T-helper 1 cell treated with Interleukin-12 subunit alpha and Interleukin-12 subunit beta and Interleukin-4 antibody, amounts not matched to agents 30 μg/mL and 1 μg/mL, for 36 hours (primary cell): ENCODE results near the gene NOL6.
"Not testable (repeated sequence)": the region's sequence is repeated elsewhere in the genome, so short reads cannot be mapped to it uniquely, and the experiment has no call there.

Experiments used
- H3K27ac Mint-ChIP-seq: one replicate; pipeline ENCODE4 v1.8.0; 2021; ENCODE audit warnings: mild to moderate bottlenecking, mixed read lengths
- H3K27me3 Mint-ChIP-seq: one replicate; pipeline ENCODE4 v1.8.0; 2021; ENCODE audit warnings: low read depth, mixed read lengths
- H3K36me3 Mint-ChIP-seq: one replicate; pipeline ENCODE4 v1.8.0; 2021; ENCODE audit warnings: low read depth, mixed read lengths
- H3K4me1 Mint-ChIP-seq: one replicate; pipeline ENCODE4 v1.8.0; 2021; ENCODE audit warnings: low read depth, mixed read lengths
- H3K4me3 Mint-ChIP-seq: one replicate; pipeline ENCODE4 v1.8.0; 2021; ENCODE audit warnings: mild to moderate bottlenecking, moderate library complexity, mixed read lengths
- H3K9me3 Mint-ChIP-seq: one replicate; pipeline ENCODE4 v1.8.0; 2021; ENCODE audit warnings: mixed read lengths

The NOL6 gene

DNA sequence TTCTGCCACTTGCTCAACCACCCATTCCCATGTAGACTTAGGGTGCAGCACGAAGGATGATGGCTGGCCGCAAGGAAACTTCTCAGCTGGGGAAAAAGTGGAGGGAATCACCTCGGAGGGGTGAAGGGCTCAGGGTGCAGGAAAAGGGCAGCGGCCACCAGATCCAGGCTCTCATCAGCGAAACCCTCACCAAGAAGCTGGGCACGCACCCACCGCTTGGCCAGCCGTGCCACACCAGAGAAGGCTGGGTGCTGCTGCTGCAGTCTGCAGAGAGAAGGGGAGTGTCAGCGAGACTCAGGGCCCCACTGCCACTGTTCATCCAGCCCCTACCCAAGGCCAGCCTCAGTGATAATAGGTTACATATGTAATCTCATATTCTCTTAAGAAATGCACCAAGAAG, 8.6 kb downstream of the NOL6 start:
- Mint-ChIP-seq H3K36me3 (peaks cover 29% of the 10 kb centered on the region), H3K4me3 (no peak overlapping the region), H3K27me3 (no peaks in the 10 kb centered on the region), H3K4me1 (no peaks in the 10 kb centered on the region), H3K27ac (no peak overlapping the region), H3K9me3 (no peaks in the 10 kb centered on the region)

DNA sequence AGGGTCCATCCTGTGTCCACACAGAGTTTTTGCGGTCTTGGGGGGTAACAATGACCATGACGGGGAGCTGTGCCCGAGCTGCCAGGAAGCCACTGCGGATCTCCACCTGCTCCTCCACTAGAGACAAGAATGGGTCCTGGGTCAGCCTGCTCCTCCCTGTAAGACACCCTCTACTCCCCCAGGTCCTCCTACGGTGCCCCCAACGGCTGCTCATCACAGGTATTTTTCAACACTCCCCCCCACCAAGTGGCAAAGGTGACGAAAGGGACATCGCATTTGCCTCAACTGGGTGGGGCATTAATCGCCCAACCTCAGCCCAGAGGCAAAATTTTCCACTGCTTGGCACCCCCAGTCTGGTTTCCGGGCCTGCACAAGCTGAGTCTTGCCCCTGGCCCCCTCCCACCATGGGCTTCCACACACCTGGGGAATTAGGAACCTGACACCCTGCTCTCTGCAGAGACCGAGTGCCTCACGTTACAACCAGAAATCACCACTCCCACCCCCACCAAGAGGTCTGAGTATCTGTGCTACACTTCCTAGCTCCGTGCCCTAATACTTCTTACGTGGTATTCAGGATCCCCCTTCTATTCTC, 9.6 kb downstream of the NOL6 start:
- no peaks in the 10 kb centered on the region for H3K27me3 Mint-ChIP-seq
- peaks cover 1% of the 10 kb centered on the region for H3K4me1 Mint-ChIP-seq
- H3K4me3 Mint-ChIP-seq = no peak overlapping the region
- H3K9me3 Mint-ChIP-seq = no peaks in the 10 kb centered on the region
- H3K36me3 Mint-ChIP-seq = peaks cover 26% of the 10 kb centered on the region
- H3K27ac Mint-ChIP-seq = no peak overlapping the region

DNA sequence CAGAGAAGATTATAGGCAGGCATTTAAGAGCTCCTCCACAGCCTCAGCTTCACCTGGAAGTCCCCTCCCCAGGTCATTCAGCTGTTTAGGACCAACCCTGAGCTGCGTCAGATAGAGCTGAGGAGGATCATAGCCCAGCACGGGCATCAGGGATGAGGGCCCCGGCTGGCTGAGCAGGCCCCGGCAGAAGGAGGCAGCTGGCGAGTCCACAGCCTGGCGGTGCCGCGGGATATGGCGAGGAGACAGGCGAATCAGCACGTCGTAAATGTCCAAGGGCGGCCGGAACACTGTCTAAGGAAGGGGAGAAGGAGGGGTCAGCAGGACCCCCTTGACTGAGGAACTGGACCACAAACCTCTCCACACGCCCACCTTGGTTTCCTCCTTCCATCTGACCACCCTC, 10.6 kb downstream of the NOL6 start:
- H3K9me3 Mint-ChIP-seq = no peaks in the 10 kb centered on the region
- H3K27ac Mint-ChIP-seq = no peak overlapping the region
- H3K36me3 Mint-ChIP-seq = peaks cover 25% of the 10 kb centered on the region
- peaks cover 10% of the 10 kb centered on the region for H3K4me1 Mint-ChIP-seq
- no peak overlapping the region for H3K4me3 Mint-ChIP-seq
- no peaks in the 10 kb centered on the region for H3K27me3 Mint-ChIP-seq

DNA sequence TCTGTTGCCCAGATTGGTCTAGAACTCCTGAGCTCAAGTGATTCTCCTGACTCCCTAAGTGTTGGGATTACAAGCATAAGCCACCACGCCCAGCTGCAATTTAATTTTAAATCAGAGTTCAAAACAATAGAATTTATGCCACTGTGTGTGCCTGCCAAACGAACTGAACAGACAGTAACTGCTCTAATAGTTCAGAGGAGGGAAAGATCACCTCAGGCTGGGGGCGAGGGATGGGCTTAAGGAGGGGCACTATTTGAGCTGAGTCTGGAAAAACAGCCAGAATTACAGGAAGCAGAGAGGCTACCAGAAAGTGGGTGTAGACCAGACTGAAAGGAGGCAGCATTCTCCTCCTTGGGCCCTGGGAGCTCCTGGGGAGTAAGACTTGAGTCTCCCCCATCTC, 12.2 kb downstream of the NOL6 start:
- Mint-ChIP-seq H3K36me3 (peaks cover 24% of the 10 kb centered on the region), H3K9me3 (no peaks in the 10 kb centered on the region), H3K4me3 (no peak overlapping the region), H3K4me1 (peaks cover 17% of the 10 kb centered on the region), H3K27me3 (no peaks in the 10 kb centered on the region), H3K27ac (no peak overlapping the region)

DNA sequence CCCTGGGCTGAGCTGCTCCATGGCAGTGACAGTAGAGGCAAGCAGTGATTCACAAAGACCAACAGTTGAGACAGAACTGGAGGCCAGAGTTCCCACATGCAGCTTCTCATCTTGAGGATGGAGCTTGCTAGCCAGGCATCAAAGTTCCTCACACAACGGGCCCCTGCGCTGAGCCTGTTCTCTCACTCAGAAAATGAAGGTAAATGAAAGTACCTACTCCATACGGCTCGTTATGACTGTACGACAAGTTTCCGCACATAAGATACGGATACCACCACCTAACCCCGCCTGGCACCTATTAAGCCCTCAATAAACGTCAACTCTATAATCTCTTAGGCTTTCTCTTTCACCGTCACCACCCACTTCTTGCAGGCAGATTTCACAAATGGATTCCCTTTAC, 12.9 kb downstream of the NOL6 start:
- Mint-ChIP-seq H3K36me3 (peaks cover 24% of the 10 kb centered on the region), H3K9me3 (no peaks in the 10 kb centered on the region), H3K4me3 (no peak overlapping the region), H3K27ac (no peak overlapping the region), H3K27me3 (no peaks in the 10 kb centered on the region), H3K4me1 (peaks cover 22% of the 10 kb centered on the region)

DNA sequence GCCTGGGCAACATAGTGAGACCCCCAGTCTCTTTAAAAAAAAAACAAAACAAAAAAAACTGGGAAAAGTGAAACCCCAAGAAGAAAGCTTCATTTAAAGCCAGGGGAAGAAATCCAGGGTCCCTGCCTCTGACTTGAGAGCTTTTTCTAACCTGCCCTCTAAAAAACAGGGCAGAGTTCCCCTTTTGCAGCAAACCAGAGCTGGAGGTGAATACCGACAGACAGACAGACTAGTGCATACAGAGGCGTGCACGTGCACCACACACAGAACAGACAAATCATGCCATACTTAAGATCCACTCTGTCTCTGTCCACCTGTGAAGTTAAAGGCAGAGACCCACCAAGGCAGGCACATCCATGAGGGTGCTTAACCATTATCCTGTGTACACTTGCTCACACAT, 14.6 kb downstream of the NOL6 start:
- H3K27ac Mint-ChIP-seq = peak overlapping the region; percentile 78

DNA sequence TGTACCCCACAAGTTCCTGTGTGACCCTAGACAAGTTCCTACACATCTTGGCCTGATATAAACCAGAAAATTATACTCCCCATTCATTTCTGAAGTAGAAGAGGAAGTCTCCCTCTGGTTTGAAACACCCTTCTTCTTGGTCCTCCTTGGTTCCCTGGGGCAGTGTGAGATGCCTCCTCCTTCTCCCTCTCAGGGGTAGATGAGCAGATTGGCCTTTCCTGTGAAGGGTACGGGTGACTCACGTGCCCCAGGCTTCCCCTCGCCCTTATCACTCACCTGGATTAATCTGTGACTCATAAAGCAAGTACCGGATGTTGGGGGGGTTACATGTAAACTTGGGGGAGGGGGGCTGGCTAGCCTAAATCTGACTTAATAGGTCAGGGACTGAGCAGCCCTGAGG, 15.3 kb downstream of the NOL6 start:
- no peaks in the 10 kb centered on the region for H3K9me3 Mint-ChIP-seq
- no peaks in the 10 kb centered on the region for H3K27me3 Mint-ChIP-seq
- peaks cover 38% of the 10 kb centered on the region for H3K4me1 Mint-ChIP-seq
- H3K4me3 Mint-ChIP-seq = peak overlapping the region; percentile 12
- peaks cover 9% of the 10 kb centered on the region for H3K36me3 Mint-ChIP-seq
- H3K27ac Mint-ChIP-seq = peak overlapping the region; percentile 78

More for the DNA sequence above, 14.6 kb downstream of the NOL6 start:
- Mint-ChIP-seq H3K27me3 (no peaks in the 10 kb centered on the region), H3K36me3 (peaks cover 12% of the 10 kb centered on the region), H3K4me1 (peaks cover 31% of the 10 kb centered on the region), H3K4me3 (no peak overlapping the region), H3K9me3 (no peaks in the 10 kb centered on the region)

DNA sequence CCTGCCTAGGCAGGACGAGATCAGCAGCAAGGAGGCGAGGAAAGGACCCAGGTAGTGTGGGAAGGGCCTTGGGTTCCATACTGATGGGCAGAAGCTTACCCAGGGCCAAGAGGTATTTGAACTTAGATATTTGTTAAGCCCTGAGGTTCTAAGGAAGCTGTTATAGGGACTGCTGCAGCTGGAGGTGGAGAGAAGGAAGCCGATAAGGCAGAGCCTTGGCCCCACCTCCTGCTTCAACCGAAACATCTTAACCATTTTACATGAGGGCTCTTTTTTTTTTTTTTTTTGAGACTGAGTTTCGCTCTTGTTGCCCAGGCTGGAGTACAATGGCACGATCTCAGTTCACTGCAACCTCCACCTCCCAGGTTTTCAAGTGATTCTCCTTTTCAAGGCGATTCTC, 17.8 kb downstream of the NOL6 start:
- H3K4me3 Mint-ChIP-seq = peak overlapping the region; percentile 10
- H3K27ac Mint-ChIP-seq = peak overlapping the region; percentile 62
- H3K36me3 Mint-ChIP-seq = no peaks in the 10 kb centered on the region
- H3K4me1 Mint-ChIP-seq = peaks cover 52% of the 10 kb centered on the region
- H3K27me3 Mint-ChIP-seq = no peaks in the 10 kb centered on the region
- no peaks in the 10 kb centered on the region for H3K9me3 Mint-ChIP-seq

DNA sequence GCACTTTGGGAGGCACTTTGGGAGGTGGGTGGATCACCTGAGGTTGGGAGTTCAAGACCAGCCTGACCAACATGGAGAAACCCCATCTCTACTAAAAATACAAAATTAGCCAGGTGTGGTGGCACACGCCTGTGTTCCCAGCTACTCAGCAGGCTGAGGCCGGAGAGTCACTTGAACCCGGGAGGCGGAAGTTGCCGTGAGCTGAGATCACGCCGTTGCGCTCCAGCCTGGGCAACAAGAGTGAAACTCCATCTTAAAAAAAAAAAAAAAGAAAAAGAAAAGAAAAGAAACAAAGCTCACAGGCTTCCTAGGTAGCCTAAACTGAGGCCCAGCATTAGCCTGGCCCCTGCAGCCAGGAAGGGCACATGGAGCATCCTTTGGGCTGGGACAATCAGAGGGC, 18.3 kb downstream of the NOL6 start:
- H3K27ac Mint-ChIP-seq = peak overlapping the region; percentile 62
- peaks cover 52% of the 10 kb centered on the region for H3K4me1 Mint-ChIP-seq
- not testable (repeated sequence) for H3K9me3 Mint-ChIP-seq, H3K36me3 Mint-ChIP-seq, H3K4me3 Mint-ChIP-seq, H3K27me3 Mint-ChIP-seq

DNA sequence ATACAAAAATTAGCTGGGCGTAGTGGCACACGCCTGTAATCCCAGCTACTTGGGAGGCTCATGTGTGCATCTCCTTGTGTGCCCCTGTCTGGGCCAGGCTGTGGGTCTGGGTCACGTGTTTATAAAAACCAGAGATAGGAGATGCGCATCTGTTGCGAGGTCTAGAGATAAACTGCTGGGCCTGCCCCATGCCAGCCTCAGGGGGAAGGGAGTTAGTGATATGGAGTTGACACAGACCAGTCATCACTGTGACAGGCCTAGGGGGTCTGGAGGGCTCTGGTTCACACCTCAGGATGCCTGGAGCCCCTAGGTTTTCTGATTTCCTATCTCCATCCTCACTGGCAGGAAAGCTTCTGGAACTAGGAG, 19.1 kb downstream of the NOL6 start:
- not testable (repeated sequence) for H3K9me3 Mint-ChIP-seq, H3K36me3 Mint-ChIP-seq, H3K27me3 Mint-ChIP-seq, H3K4me3 Mint-ChIP-seq
- Mint-ChIP-seq H3K4me1 (peaks cover 52% of the 10 kb centered on the region), H3K27ac (peak overlapping the region; percentile 49)

DNA sequence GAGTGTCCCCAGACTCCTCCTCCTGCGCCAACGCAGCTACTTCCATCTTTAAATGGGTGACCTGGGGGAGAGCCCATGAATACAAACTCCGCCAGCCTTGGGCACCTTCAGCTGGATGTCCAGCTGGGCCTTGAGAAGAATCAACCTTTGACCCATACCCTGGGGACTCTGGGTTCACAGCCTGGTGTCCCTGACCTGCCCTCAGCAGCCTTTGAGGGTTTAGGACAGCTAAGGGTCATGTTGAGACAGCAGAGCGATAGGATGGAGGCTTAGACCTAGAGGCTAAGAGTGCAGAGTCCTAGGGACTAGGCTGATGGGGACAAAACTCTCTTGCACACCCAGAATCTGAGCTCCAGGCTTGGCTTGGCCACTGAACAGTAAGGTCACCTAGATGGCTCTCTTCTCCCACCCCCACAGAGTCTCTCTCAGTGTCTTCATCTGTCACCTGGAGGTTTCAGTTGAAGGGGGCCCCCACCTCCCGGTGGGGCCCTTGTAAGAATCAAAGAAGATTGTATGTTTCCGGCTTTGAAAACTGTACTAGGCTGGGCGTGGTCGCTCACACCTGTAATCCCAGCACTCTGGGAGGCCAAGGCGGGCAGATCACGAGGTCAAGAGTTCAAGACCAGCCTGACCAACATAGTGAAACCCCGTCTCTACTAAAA, 19.6 kb downstream of the NOL6 start:
- Mint-ChIP-seq H3K4me3 (no peak overlapping the region), H3K27me3 (no peaks in the 10 kb centered on the region), H3K36me3 (no peaks in the 10 kb centered on the region), H3K4me1 (peaks cover 50% of the 10 kb centered on the region), H3K9me3 (no peaks in the 10 kb centered on the region), H3K27ac (peak overlapping the region; percentile 49)

DNA sequence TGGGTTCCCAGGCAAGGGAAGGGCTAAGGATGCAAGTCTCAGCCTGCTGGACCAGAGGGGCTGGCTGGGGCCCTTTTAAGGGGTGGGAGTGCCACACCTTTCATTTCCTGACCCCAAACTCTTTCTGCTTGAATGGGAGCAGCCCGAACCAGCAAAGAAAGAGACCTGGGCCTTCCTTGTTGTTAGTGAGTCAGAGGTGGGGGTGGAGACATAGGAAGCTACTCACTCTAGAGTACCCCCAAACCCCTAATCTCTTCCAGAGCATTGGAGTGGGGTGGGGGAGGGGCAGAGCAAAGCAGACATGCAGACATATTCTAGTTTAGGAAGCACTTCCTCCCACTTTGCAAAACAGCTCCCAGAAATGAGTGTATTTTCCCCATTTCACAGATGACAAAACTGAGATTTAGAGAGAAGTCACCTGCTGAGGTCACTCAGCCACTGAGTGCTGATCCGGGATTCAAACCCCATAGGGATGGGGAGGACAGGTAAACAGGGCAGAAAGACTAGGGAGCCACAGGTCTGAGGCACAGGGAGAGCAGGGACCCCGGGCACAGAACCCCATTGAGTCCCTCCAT, 20.4 kb downstream of the NOL6 start:
- H3K4me3 Mint-ChIP-seq = peak overlapping the region; percentile 4
- no peaks in the 10 kb centered on the region for H3K36me3 Mint-ChIP-seq
- H3K27ac Mint-ChIP-seq = peak overlapping the region; percentile 67
- H3K4me1 Mint-ChIP-seq = peaks cover 44% of the 10 kb centered on the region
- H3K27me3 Mint-ChIP-seq = no peaks in the 10 kb centered on the region
- no peaks in the 10 kb centered on the region for H3K9me3 Mint-ChIP-seq

DNA sequence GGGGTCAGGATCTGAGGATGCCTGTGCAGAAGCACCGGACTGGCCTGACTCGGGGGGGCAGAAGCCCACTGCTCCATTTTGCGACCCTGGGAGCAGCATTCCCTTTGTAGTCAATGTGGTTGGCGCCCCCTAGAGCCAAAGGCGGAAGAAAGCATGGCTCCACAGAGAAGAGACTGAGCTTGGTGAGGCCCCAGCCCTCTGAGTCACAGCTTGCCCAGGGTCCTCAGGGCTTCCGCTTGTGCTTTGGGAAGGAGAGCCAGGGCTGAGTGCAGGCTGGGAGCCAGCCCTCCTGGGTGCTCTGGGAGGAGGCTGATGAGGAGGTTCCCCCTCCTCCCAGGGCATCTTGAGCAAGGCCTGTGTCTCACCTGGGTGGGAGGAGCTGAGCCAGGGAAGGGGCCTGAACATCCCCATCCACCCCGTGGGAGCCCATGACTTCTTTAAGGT, 20.9 kb downstream of the NOL6 start:
- no peaks in the 10 kb centered on the region for H3K36me3 Mint-ChIP-seq
- H3K4me3 Mint-ChIP-seq = no peak overlapping the region
- H3K27me3 Mint-ChIP-seq = no peaks in the 10 kb centered on the region
- H3K27ac Mint-ChIP-seq = peak overlapping the region; percentile 67
- peaks cover 46% of the 10 kb centered on the region for H3K4me1 Mint-ChIP-seq
- H3K9me3 Mint-ChIP-seq = no peaks in the 10 kb centered on the region

DNA sequence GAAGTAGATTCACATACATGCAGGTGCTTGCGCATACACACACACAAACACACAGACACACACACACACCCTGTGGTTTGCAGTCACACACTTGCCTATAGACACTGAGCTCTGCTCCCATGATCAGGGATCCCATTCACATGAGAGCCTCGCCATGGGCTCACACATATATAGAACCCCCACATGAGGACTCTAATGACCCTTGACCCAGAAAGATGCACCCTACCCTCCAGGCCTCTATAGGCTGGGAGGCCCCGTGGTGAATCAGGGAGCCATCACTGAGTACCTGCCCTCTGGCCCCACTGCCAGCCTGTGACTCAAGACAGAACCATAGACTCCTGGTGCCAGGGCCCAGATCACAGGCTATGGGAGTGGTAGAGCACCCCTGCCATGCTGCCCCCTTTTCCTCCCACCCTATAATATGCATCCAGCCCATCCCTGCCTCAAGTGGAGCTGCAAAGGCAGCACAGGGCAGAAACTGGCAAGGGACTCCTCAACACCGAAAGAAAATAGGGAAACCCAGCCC, 23.0 kb downstream of the NOL6 start:
- Mint-ChIP-seq H3K36me3 (no peaks in the 10 kb centered on the region), H3K27ac (no peak overlapping the region), H3K27me3 (no peaks in the 10 kb centered on the region), H3K4me1 (peaks cover 50% of the 10 kb centered on the region), H3K4me3 (no peak overlapping the region), H3K9me3 (no peaks in the 10 kb centered on the region)

DNA sequence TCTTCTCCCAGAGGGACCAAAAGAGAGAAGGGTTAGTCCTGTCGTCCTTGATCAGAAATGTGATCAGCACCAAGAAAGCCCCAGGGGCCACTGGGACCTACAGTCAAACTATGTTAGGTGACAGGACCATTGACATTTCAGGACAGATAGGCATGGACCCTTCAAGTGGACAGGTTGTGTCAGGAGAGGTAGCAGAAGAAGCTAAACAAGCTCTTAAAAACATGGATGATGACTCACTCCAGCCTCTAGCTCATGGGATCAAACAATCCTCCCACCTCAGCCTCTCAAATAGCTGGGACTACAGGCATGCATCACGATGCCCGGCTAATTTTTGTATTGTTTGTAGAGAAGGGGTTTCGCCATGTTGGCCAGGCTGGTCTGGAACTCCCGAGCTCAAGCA, 24.0 kb downstream of the NOL6 start:
- Mint-ChIP-seq H3K4me3 (no peak overlapping the region), H3K27ac (no peak overlapping the region), H3K36me3 (peaks cover 4% of the 10 kb centered on the region), H3K27me3 (no peaks in the 10 kb centered on the region), H3K4me1 (peaks cover 56% of the 10 kb centered on the region), H3K9me3 (no peaks in the 10 kb centered on the region)
